GM19455 (cell line): Measurements from ENCODE around the gene ADTRP.

Experiments used
- ATAC-seq: cut with Tn5 transposase; IDR thresholded peaks from one replicate; pipeline ENCODE4 v1.9.1; 2021; ENCODE audit not compliant: unreplicated experiment

Gene ADTRP

GRCh38 chr6:11665604-11666326 lies 112.8 kb downstream of the ADTRP start:
- no peak for ATAC-seq
